Loucy (cell line): ENCODE data around the gene PDE6B.

Experiments
- H2AFZ ChIP-seq: fragments of 200-600 bp; sonication (generic); 2 replicates; pipeline ENCODE4 v1.6.0; 2016; ENCODE audit warnings: antibody characterized with exemption, mild to moderate bottlenecking, low read length, moderate library complexity
- H3F3A ChIP-seq: fragments of 200-600 bp; 2 replicates; pipeline ENCODE4 v1.6.0; 2016; ENCODE audit warnings: antibody characterized with exemption, low read depth, mild to moderate bottlenecking
- H3K27me3 ChIP-seq: fragments of 200-600 bp; sonication (generic); 2 replicates; pipeline ENCODE4 v1.6.1; 2014; ENCODE audit warnings: low read length, mild to moderate bottlenecking; ENCODE audit not compliant: insufficient read depth, poor library complexity, severe bottlenecking
- H3K36me3 ChIP-seq: fragments of 200-600 bp; sonication (generic); 2 replicates; pipeline ENCODE4 v1.6.1; 2016; ENCODE audit warnings: low read length; ENCODE audit not compliant: insufficient read depth
- H3K4me1 ChIP-seq: fragments of 200-600 bp; sonication (generic); 2 replicates; pipeline ENCODE4 v1.5.1; 2014; ENCODE audit warnings: low read length, mild to moderate bottlenecking; ENCODE audit not compliant: insufficient read depth, poor library complexity, severe bottlenecking
- H3K4me2 ChIP-seq: fragments of 200-600 bp; sonication (generic); 2 replicates; pipeline ENCODE4 v1.6.0; 2014; ENCODE audit warnings: antibody characterized with exemption, low read length, low read depth, mild to moderate bottlenecking; ENCODE audit not compliant: poor library complexity, severe bottlenecking
- H3K4me3 ChIP-seq: fragments of 200-600 bp; sonication (generic); 2 replicates; pipeline ENCODE4 v1.5.1; 2014; ENCODE audit warnings: low read length, mild to moderate bottlenecking, mixed read lengths; ENCODE audit not compliant: poor library complexity, severe bottlenecking
- H3K79me2 ChIP-seq: fragments of 200-600 bp; sonication (generic); 2 replicates; pipeline ENCODE4 v1.6.1; 2014; ENCODE audit warnings: low read length; ENCODE audit not compliant: insufficient read depth
- H3K9ac ChIP-seq: fragments of 200-600 bp; sonication (generic); 2 replicates; pipeline ENCODE4 v1.6.0; 2014; ENCODE audit warnings: mild to moderate bottlenecking, low read depth, low read length, moderate library complexity; ENCODE audit not compliant: poor library complexity, severe bottlenecking
- H3K9me2 ChIP-seq: fragments of 200-600 bp; sonication (generic); replicated peaks from 2 replicates; pipeline ENCODE4 v1.6.1; 2016; ENCODE audit warnings: low read depth, low read length, mixed read lengths
- H3K9me3 ChIP-seq: fragments of 200-600 bp; sonication (generic); 2 replicates; pipeline ENCODE4 v1.6.1; 2014; ENCODE audit warnings: mild to moderate bottlenecking, antibody characterized with exemption, low read length, low read depth; ENCODE audit not compliant: insufficient read depth
- H4K20me1 ChIP-seq: fragments of 200-600 bp; sonication (generic); 2 replicates; pipeline ENCODE4 v1.6.0; 2014; ENCODE audit warnings: antibody characterized with exemption, low read length, mild to moderate bottlenecking; ENCODE audit not compliant: insufficient read depth, poor library complexity, severe bottlenecking
- CTCF ChIP-seq: fragments of 200-600 bp; sonication (generic); conservative IDR thresholded peaks from 2 replicates; pipeline ENCODE4 v1.5.1; 2014; ENCODE audit warnings: mild to moderate bottlenecking, antibody characterized with exemption, low read length
- EZH2phosphoT487 ChIP-seq: fragments of 200-600 bp; IDR thresholded peaks from 2 replicates; pipeline ENCODE4 v1.6.1; 2018; ENCODE audit warnings: antibody characterized with exemption, mild to moderate bottlenecking, moderate library complexity, borderline replicate concordance

PDE6B gene

GRCh38 chr4:700587-701264 is 75.4 kb downstream of the PDE6B start:
- Histone ChIP-seq H3K4me3 (no peak overlapping the region), H3F3A (no peaks in the 10 kb centered on the region), H3K9ac (no peak overlapping the region), H3K9me2 (no peaks in the 10 kb centered on the region), H3K27me3 (no peaks in the 10 kb centered on the region), H4K20me1 (no peaks in the 10 kb centered on the region), H3K36me3 (no peaks in the 10 kb centered on the region), H3K4me2 (no peak overlapping the region), H3K4me1 (no peaks in the 10 kb centered on the region), H3K9me3 (no peaks in the 10 kb centered on the region), H2AFZ (no peak overlapping the region), H3K79me2 (peaks cover under 1% of the 10 kb centered on the region)
- no peak for TF ChIP-seq EZH2phosphoT487
- TF ChIP-seq CTCF = no peak; the same call in 1 of the 2 replicates

DNA sequence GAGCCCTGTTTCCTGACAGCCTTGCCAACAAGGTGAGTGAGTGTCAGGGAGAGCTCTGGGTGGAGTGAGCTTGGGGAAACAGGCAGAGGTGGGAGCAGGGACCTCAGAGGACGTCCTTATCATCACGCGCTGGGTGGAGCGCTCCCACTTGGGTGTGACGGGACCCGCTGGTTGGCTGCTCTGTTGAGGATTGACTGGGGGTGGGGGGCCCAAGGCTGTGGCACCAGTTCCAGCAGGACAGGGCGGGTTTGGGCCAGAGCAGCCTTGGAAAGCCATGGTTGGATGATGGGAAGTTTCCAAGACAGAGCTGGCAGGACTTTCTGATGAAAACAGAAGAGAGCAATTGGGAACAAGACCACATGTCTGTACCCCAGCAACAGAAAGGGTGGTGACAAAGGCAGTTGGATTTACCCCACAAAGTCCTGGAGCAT is 77.3 kb downstream of the PDE6B start:
- Histone ChIP-seq H3F3A (no peaks in the 10 kb centered on the region), H3K27me3 (peaks cover 5% of the 10 kb centered on the region), H3K36me3 (no peaks in the 10 kb centered on the region), H4K20me1 (peaks cover 3% of the 10 kb centered on the region), H2AFZ (no peak overlapping the region), H3K4me3 (no peak overlapping the region), H3K4me2 (no peak overlapping the region), H3K9ac (no peak overlapping the region), H3K9me3 (no peaks in the 10 kb centered on the region), H3K4me1 (peaks cover 4% of the 10 kb centered on the region), H3K9me2 (no peaks in the 10 kb centered on the region), H3K79me2 (peaks cover 20% of the 10 kb centered on the region)
- TF ChIP-seq CTCF (no peak), EZH2phosphoT487 (no peak)

DNA sequence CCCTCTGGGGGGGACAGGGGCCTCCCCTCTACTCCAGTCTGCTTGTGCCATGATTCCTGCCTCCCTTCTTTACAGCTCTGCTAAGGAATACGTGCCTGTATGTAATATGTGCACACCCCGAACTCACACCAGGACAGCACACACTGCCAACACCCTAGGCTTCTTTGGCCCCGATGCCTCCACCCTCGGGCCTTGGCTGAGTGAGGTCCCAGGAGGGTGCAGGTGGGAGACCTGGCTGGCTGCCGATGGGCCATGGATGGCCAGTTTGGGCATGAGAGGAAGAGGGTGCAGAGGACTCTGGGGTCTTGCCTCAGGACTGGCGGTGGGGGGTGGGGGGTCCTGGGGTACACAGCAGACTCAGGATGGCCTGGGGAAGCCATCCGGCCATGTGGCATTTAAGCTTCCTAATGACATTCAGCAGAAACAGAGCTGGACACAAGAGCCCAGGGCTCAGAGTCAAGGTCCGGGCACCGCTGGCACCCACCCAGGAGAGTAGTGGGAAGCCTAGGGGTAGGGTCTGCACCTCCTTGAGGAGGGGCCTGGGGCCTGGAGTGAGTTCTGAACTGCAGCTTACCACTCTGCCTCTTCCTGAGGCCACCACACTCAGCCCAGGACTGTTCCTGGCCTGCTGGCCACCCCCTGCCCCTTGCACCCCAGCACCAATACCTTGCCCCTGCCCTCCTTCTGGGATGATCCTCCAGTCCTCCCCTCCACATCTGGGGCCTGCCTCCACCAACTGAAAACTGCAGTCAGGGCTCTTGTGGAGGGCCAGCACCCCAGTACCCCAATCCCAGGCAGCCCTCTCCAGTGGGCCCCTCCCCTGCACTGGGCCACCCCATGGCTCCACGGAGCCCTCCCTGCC is 78.2 kb downstream of the PDE6B start:
- Histone ChIP-seq H3K4me2 (no peak overlapping the region), H3K79me2 (peaks cover 29% of the 10 kb centered on the region), H3K9me3 (no peaks in the 10 kb centered on the region), H3K4me1 (peaks cover 10% of the 10 kb centered on the region), H3K9me2 (no peaks in the 10 kb centered on the region), H3F3A (no peaks in the 10 kb centered on the region), H4K20me1 (peaks cover 11% of the 10 kb centered on the region), H2AFZ (no peak overlapping the region), H3K36me3 (no peaks in the 10 kb centered on the region), H3K27me3 (peaks cover 5% of the 10 kb centered on the region), H3K4me3 (no peak overlapping the region), H3K9ac (no peak overlapping the region)
- TF ChIP-seq EZH2phosphoT487 = no peak
- TF ChIP-seq CTCF = no peak
